GM18858 (cell line): Measurements from ENCODE around the gene CREB3.

Experiments
- ATAC-seq: cut with Tn5 transposase; IDR thresholded peaks from one replicate; pipeline ENCODE4 v1.9.1; 2021; ENCODE audit not compliant: unreplicated experiment

CREB3 gene

DNA sequence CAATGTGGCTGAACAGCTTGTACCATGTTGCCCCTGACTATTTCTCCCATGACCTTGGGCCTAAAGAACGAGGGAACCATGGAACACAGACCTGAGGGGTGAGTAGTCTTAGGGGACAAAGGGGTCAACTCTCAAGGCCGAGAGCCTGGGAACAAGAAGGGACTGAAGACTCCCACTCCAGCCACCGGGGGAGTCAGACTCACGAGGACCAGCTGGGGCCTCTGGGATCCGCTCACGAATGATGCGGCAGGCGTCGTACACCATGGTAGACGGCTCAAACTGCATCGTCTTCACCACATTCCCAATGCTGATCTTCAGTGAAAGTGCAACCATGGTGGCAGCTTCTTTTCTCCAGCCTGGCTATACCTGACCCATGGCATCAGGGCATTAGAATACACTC, 7.1 kb upstream of the CREB3 start:
- no peak for ATAC-seq

DNA sequence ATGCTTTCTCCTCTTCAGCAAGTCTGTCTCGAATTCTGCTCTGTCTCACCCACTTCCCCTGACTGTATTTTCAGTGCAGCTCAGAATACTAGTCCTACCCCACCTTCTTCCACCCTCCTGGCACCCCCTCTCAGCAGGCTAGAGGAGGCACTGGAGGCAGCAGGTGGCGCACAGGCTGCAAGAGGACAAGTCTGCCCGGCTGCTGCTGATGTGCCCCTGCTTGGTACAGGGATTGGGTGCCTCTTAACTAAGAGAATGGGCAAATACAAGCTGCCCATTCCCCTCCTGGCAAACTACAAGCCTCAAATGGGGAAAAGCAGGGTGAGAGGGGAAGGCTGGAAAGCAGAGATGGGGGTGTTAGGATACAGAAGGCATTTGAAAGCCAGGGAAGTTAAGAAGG, 5.5 kb upstream of the CREB3 start:
- ATAC-seq = peak; percentile 34

DNA sequence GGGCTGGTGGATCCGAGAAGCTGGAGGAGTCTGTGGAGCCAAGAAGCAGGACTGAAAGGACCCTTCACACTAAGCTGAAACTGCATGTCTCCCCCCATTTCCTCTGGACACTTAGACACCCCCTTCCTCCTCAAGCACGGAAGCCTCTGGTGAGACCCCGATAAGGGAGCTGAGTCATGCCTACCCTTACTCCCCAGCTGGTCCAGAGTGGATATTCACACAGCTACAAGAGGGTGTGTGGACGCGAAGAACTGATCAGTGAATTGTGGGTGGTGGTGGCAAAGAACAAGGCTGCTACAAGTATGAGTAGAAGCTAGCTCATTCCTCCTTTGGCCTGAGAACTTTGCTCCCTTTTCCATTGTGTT, 4.8 kb upstream of the CREB3 start:
- ATAC-seq = no peak

DNA sequence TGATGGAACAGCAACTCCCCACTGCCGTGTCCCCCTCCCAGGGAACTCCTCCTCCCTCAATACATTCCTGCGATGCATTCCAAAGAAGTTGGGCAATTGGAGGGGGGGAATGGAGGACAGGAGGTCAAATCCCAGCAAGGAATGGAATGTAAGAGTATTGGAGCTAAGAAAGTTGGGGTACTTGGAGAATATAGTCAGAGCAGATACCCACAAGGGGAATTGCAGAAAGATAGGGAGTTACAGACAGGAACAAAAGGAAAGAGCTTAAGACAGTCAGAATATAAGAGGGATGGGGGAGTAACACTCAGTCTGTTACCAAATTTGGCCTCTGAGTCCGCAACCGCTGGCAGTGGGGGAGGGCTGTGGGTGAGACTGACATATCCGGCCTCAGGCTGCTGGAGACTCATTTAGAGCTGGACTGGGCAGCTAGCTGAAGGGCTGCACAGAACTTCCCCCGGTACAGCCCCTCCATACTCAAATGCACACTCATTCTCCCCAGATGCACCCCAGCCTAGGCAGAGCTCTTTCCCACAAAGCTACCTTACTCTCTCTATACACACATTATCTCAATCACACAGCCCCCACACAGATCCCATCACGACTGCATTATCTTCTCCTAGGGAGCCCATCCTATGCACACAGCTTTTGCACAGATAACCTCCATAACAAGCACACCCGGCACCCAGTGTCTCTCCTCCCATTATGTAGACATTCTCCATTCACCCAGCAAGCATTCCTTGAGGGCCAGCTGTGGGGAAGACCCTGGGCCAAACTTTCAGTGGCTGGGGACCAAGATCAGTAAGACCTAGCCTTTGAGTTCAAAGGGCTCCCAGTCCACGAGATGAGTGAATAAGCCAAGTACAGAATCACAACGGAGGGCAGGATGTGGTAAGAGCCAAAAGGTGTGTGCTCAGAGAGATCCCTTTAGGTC, 4.2 kb upstream of the CREB3 start:
- no peak for ATAC-seq

DNA sequence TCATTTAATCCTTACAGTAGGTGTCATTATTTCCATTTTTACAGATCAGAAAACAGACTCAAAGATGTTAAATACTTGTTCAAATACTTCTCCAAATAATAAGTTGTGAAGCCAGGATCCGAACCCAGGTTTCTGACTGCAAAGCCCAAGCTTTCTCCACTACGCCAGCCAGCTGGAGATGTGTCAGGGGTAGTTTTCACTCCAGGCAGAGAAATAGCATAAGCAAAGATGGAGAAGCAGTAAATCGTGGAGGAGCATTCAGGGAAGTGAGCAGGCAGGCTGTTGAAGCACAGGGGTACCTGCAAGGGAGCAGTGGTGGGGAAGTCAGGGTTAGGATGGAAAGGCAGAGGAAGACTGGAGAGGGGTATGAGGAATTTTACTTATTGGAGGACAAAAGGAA, 3.4 kb upstream of the CREB3 start:
- no peak for ATAC-seq

DNA sequence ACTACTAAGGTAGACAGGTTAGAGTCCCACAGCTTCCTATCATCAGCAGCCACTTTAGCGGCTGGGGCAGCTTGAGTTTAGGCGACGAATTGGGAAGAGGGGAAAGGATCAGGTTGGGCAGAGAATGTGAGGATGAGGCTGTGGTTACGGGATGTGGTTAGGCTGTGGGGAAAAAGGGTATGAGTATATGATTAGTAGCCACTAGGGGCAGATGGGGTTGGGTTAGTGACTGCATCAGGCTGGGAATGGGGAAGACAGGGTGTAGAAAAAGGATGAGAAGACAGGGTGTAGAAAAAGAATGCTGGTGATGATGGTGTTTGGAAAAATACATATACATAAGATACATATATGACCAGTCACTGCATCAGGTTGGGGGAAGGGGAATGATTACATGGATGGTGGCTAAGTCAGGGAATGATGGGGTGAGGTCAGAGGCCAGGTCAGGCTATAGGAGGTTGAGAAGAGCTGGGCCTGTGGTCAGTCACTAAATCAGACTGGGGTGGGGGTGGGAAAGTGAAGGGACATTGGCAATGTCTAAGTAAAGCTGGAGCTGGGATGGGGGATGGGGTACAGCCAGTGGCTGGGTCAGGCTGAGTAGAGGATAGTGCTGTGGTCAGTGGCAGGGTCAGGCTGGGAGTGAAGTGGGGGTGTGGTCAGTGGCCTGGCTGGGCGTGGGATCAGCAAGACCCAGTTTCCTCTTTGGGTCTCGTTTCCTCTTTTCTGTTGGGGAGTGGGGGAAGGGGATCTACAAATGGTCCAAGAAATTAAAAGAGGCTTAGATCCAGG, 2.6 kb upstream of the CREB3 start:
- no peak for ATAC-seq

DNA sequence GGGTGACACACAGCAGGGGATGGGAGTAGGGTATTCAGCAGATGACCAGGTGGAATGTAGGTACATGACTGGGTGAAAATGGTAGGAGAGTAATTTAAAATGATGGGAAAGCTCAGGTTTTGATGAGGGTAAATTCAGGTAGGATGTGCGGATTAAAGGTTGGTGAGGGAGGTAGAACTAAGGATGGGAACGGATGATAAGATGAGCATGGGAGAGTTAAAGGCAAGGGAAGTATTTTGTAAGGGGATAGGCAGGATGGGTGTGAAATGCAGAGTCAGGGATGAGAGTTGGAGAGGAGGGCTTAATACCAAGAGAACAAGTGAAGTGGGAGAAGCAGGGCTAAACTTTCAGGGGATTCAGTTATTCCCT, 2.0 kb upstream of the CREB3 start:
- ATAC-seq = no peak

DNA sequence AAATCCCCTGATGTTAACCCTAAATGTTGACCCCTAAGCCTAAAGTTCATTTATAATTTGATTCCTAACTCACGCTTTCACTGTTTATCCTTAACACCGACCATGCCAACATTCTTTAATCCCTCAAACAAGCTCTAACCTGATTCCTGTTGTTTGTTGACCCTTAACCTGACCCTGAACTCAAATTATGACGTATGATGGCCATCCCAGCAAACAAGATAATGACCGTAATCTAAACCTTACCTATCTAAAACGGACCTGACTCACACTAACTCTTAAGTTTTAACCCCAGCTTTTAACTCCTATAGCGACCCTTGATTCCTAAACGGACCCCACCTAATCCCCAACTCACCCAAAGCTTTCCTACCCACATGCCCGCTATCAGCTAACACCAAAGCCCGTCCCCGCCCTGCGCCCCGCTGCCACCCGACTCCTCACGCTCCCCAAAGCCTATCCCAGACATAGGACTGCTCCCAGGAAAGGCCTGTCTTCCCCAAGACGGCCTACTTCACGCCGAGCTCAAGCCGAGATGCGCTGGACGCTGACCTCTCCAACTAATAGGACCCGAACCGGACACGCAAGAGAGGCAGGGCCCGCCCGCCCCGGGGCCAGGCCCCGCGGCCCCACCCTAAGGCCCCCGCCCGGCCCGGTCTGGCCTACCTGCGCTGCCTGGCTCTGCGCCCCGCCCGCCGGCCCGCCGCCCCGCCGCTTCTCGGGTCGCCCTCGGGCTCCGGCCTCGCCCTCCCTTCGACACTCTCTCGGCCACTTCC, 866 bp upstream of the CREB3 start:
- no peak for ATAC-seq

DNA sequence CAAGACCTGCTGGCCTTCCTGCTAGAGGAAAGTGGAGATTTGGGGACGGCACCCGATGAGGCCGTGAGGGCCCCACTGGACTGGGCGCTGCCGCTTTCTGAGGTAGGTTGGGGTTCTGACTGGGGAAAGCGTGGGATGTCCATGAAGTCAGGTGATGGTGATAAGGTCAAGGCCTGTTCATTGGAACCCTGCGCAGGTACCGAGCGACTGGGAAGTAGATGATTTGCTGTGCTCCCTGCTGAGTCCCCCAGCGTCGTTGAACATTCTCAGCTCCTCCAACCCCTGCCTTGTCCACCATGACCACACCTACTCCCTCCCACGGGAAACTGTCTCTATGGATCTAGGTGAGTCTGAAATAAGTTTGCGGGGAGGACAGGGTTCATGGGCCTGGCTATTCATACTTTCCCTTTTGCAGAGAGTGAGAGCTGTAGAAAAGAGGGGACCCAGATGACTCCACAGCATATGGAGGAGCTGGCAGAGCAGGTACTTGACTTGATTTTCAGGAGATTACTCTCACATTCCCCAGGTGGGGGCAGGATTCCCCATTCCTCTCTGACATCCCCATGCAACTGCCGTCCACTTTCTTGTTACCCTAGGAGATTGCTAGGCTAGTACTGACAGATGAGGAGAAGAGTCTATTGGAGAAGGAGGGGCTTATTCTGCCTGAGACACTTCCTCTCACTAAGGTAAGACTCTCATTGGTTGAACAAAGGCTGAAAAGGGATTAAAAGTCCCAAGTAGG, 505 bp downstream of the CREB3 start:
- no peak for ATAC-seq

DNA sequence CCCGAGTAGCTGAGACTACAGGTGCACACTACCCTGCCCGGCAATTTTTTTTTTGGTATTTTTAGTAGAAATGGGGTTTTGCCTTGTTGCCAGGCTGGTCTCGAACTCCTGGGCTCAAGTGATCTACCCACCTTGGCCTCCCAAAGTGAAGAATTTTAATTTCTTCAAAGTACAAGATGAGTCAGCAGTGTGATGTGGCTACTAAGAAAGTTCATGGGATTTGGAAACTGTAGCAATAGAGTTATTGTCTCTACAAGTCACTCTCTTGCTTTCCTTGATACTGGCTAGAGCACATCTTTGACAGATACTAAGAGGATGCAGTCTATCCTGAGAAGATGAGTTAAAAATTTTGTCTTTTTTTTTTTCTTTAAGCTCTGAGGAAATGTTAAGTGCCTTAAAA, 1.6 kb downstream of the CREB3 start:
- ATAC-seq = no peak

DNA sequence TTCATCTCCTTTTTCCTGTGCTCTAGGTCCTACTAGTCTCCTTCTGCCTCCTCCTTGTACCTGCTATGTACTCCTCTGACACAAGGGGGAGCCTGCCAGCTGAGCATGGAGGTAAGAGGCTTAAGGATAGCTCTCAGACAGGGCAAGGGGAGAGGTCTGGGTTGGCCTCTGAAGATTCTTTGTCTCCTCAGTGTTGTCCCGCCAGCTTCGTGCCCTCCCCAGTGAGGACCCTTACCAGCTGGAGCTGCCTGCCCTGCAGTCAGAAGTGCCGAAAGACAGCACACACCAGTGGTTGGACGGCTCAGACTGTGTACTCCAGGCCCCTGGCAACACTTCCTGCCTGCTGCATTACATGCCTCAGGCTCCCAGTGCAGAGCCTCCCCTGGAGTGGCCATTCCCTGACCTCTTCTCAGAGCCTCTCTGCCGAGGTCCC, 3.8 kb downstream of the CREB3 start:
- no peak for ATAC-seq

DNA sequence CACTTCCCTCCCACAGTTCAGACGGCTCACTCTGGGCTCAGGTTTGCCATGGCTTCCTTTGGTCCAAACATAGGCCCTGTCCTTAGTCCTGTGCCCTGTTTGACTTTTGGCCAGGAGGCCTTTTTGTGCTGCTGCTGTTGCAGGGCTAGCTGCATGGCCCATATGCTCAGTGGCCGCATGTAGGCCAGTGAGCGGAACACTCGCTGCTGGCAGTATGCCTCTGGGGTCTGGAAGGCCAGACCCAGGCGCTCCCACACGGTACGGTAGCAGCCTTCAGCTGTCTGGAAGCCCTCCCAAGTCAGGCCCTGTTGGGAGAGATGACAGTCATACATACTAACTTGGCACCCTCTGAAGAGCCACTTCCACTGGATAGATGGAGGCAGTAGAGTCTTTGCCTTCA, 4.7 kb downstream of the CREB3 start:
- no peak for ATAC-seq

DNA sequence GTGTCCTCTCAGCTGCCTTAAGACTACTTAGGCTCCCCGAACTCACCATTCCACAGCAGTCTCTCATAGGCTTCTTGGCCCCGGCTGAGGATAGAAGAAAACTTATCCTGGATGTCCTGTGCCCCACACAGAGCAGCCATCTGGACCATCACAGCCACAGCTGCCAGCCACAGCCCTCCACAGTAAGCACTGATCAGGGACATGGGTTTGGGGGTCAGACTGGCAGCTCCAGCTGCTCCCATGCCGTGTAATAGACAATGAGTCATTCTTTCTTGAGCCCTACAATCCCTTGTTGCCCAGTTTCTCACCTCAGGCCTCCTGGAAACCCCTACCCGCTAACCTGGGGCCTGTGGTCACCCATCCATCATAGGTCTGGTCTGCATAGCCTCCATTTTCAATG, 5.7 kb downstream of the CREB3 start:
- no peak for ATAC-seq

DNA sequence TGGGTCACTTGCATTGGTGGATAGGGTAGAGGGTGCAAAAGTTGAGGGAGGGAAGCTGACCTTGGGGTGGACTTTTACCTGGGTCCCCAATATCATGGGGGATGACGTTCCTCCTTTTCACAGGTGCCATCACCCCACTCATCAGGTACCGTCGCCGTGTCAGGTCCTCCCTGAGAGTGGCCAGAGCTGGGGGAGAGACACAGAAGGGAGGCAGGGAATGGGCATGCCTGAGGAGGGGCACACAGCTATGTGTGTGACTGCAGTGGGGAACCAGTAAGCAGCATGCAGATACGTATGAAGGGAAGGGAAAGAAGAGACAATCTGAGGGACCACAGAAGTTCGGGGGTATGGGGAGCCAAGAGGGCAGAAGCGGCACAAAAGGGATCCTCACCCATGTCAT, 6.5 kb downstream of the CREB3 start:
- no peak for ATAC-seq

DNA sequence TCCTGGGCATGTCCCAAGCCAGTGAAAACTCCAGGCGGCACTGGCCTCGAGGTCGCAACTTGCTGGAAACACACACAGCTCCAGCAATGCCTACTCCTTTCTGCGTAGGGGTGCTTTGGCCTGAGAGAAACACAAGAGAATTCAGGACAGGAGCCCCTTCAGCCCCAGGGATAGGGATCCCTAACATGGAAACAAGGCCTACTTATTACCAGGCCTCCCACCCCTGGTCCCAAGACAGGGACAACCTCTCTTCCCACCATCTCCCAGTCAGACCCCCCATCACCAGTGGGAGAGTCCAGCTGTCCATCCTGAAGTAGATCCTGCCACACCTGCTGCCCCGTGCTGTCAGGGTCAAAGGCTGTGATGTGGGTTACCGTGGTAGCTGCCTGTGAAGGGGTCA, 7.8 kb downstream of the CREB3 start:
- no peak for ATAC-seq

DNA sequence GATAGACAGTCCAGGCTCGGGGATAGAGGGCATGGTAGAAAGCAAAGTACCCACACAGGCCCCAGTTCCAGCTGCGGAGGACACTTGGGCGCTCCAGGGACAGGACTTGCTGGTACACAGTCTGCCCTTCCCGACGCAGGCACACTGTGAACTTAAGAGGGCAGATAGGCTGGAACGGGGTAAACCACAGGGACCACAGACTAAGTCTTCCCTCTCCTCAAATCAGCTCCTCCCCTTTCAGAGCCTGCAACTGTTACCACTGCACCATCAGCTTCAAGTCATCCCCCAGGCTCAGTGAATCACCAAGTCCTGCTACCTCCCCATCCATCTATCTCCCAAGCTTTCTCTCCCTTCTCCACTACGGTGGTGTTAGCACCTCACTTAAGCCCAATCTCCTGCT, 9.3 kb downstream of the CREB3 start:
- no peak for ATAC-seq

DNA sequence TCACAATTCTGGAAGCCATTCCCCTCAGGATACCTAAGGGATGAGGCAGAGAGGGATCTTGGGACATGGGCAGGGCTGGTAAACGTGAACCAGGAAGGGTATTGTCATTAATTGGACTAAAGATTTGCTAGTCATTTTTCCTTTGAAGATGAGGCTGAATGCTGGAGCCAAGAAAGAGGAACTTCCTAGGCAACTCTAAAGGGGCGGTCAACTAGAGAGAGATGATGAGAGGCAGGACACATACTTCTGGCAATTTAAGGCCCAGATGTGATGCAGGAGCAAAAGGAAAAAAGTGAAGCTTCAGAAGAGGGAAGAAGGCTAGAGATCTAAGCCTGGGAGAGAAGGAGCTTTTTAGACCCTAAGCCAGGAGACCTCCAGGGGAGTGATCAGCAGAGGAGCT, 11.0 kb downstream of the CREB3 start:
- ATAC-seq = no peak

DNA sequence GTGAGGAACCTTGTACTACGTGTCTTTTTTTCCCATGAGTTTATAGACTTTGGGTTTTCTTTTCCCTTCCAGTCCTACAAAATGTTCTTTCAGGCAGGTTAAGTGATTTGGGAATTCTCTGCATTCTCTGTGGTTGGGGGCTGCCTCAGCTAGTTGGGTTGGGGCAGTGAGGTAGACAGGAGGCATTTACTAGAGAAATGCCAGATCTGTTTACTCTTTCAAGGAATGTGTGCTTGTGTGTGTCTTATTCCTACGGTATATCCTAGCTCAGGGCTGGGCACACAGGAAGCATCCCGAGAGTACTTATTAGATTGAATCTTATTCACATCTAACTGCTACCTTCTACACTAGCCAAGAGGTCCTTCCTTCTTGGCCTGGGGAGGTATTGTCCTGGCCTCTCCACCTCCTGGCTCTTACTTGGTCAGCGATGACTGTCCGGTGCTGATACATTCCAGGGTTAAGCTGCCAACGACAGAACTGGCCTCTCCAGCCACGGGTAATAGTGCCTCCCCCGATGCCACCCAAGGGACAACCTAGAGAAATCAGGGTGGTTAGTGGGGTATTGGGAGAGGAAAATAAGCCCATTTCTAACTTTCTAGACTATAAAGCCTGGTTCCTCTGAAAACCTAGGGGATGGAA, 11.5 kb downstream of the CREB3 start:
- ATAC-seq = no peak

DNA sequence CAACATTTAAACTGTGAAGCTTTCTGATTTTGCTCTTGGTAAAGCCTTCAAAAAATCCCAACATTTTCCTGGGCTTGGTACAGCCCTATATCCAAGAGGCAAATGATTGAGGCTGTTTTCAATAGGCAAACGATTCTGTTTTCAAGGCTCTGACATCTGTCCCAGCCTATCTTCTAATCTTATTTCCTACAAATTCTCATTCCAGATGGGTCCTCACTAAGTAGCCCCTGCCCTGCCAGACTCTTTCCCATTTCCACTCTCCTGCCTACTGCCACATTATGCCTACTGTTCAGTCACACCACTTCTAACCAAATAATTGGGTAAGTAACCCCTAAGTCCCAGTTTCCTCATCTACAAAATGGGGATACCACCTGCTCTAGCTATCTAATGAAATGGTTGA, 13.1 kb downstream of the CREB3 start:
- ATAC-seq = no peak

DNA sequence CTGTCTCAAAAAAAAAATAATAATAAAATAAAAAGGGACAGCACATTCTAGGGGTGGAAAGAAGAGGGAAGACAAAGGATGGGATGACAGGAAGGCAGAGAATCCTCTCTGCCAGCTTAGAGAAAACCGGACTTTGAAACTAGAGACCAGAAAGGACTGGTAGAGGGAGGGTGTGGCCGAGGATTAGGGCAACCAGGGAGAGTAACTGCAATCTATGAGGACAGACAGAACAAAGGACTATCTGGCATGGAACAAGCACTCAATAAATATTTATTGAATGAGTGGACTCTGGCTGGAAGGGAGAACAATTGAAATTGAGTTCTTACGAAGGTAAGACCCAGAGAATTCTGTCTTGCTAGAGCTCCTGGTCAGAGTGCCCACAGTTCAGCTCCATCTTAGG, 14.1 kb downstream of the CREB3 start:
- ATAC-seq = no peak
